K562 treated with DMSO at 1 percent for 48 hours (cell line): ENCODE results near the gene ZNF26. TPM values are rescaled to one million over a fixed set of nuclear protein-coding genes. Genes with fewer than 3 reads are reported as not detected.

ENCODE experiments used
- total RNA-seq: library from RNA; unstranded; fragments of 300-600 nt; gene quantifications from 2 replicates; pipeline ENCODE4 v1.2.3, GENCODE V29; 2022; ENCODE audit warnings: low replicate concordance; ENCODE audit errors: extremely low read depth

The ZNF26 gene, protein sequence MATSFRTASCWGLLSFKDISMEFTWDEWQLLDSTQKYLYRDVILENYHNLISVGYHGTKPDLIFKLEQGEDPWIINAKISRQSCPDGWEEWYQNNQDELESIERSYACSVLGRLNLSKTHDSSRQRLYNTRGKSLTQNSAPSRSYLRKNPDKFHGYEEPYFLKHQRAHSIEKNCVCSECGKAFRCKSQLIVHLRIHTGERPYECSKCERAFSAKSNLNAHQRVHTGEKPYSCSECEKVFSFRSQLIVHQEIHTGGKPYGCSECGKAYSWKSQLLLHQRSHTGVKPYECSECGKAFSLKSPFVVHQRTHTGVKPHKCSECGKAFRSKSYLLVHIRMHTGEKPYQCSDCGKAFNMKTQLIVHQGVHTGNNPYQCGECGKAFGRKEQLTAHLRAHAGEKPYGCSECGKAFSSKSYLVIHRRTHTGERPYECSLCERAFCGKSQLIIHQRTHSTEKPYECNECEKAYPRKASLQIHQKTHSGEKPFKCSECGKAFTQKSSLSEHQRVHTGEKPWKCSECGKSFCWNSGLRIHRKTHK
- total RNA-seq, result not detected in 2 replicates

DNA sequence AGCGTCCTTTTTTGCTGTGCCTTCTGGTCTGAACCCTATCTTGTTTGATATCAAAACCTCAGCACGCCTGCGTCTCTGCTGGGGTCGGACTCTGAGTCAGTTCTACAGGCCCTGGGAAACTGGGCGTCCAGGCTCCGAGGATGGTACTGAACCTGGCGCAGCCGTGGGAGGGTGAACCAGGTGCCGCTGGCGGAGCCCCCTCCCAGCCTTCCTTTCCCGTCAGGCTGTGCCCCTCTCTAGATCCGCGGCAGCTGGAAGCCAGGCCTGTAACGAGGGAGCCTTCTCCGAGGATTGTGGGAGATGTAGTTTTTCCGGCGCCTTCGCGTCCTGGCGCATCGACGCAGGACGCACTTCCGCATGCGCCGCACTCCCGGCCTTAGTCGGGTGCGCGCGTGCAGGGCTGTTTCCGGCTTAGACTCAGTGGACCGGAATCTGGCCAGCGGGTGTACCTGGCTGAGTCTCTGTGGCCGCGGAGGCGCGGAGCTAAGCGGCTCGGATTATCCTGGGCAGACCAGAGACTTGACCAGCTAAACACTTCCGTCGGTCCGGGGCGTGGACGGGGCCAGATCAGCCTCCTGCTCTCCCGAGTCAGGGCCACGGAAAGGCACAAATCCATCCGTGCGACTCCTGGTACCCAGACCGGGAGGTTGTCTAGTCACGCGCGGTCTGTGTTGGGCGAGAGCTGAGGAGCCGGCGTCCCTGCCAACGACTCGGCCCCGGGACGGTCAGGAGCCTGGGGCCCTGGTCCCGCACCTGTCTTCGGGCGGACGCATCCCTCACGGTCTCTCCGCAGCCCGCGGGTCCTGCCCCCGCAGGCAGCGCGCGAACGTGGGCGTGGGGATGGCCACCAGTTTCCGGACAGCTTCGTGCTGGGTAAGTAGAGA is at the start of gene ZNF26:
Gene ZNF26, plus strand, starts transcription at position 367 of the 884 bp plus-strand sequence. Its CDS starts 474 bp downstream, at position 841.

GRCh38 chr12:132956011-132956788 is 30.0 kb upstream of the ZNF26 start, which contains the start of gene ZNF605:
Gene ZNF605 (minus strand): TSS chr12:132956306. CDS start chr12:132945635, 10,671 bp downstream.

DNA sequence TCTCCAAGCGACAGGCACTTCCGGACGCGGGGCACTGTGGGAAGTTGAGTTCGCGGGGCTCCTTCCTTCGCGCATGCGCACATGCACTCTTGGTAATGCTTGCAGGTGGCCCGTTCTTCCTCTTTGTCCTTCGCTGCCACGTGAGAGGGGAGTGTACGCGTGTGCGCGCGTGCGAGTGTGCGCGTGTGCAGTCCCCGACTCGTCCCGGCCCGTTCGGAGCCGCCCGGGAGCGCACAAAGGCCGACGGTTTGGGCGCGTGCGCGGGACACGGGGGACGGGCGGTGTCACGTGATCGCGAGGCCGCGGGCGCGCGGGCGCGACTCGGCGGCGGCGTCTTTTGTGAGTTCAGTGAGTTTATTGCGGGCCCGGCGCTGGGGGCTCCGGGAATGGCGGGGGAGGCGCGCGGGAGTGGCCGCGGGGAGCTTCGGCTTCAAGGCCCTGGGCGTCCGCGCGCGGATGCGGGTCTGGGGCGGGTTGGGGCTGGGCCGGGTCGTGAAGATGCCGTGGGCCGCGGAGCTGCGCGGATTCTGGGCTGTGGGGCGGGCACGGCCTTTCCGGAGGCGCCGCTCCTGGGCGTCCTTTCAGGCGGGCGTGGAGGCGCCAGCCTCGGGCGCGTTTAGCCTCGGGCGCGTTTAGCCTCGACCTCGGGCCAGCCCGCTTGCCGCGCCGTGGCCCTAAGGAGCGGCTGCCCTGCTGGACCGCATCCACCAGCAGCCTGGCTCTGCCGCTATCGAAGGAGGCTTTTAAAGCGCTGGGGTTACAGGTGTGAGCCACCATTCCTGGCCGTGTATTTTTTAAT is 51.2 kb downstream of the ZNF26 start, which contains the start of gene ZNF84:
Gene ZNF84, plus strand, starts transcription at position 303 of the 799 bp plus-strand sequence. CDS start 3,959 bp downstream, outside the sequence.

Other genes with a start within 250 kb of the ZNF26 start
- gene ANKLE2, start 224.5 kb upstream of the ZNF26 start, total RNA-seq, result not detected in 2 replicates
- not detected in 2 replicates for gene GOLGA3, start 157.5 kb upstream of the ZNF26 start, total RNA-seq
- gene CHFR, start 98.8 kb upstream of the ZNF26 start, total RNA-seq, result not detected in 2 replicates
- gene ZNF605, start 30.1 kb upstream of the ZNF26 start, total RNA-seq, result not detected in 2 replicates
- gene ZNF84, start 51.1 kb downstream of the ZNF26 start, total RNA-seq, result not detected in 2 replicates
- not detected in 2 replicates for gene ZNF140, start 94.6 kb downstream of the ZNF26 start, total RNA-seq
- gene ZNF891, start 143.9 kb downstream of the ZNF26 start, total RNA-seq, result not detected in 2 replicates
- not detected in 2 replicates for gene ZNF10, start 144.3 kb downstream of the ZNF26 start, total RNA-seq
- gene ZNF268, start 195.1 kb downstream of the ZNF26 start, total RNA-seq, result not detected in 2 replicates
- not detected in 2 replicates for gene ANHX, start 249.5 kb downstream of the ZNF26 start, total RNA-seq